ENCODE data around the gene EFL1.
"Not testable (repeated sequence)": the region's sequence is repeated elsewhere in the genome, so short reads cannot be mapped to it uniquely, and the experiment has no call there.

The EFL1 gene

DNA sequence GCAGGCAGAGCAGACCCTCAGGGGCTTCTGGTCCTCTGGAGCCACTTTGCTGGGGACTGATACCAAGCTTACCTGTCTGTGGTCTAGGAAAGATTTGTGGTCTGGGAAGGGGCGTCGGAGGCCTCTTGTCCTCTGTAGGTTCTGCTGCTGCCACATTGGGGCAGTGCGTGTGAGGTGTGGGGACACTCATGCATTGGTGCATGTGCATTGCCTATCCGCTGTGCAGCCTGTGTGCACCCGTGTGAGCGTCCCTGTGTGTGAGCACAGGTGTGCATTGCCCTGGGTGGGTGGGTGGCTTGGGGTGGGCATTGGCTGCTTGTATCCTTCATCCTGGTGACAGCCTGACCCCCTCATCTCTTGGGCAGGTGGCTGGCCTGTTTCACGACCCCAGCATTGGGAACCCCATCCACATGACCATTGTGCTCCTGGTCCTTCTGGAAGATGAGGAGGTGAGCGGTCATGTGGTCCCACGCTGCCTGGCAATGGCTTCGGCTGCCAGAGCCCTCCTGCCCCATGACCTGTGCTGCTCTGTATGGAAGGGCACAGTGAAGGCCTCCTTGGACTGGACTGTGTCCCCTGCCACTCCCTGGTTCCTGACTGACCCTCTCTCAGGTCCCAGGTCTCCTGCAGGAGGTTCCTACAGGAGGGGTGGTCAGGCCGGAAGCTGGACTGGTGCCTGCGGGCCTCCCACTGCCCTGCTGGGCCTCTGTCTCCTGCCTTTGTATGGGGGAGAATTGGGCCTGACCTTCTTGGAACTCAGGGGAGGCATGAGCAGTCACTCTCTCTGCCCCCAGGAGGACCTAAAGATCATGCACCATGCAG is 41.6 kb upstream of the EFL1 start:
- TF ChIP-seq, protein P1, sequence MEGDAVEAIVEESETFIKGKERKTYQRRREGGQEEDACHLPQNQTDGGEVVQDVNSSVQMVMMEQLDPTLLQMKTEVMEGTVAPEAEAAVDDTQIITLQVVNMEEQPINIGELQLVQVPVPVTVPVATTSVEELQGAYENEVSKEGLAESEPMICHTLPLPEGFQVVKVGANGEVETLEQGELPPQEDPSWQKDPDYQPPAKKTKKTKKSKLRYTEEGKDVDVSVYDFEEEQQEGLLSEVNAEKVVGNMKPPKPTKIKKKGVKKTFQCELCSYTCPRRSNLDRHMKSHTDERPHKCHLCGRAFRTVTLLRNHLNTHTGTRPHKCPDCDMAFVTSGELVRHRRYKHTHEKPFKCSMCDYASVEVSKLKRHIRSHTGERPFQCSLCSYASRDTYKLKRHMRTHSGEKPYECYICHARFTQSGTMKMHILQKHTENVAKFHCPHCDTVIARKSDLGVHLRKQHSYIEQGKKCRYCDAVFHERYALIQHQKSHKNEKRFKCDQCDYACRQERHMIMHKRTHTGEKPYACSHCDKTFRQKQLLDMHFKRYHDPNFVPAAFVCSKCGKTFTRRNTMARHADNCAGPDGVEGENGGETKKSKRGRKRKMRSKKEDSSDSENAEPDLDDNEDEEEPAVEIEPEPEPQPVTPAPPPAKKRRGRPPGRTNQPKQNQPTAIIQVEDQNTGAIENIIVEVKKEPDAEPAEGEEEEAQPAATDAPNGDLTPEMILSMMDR (IDR thresholded peaks at IDR 0.05; ENCODE audit: extremely low read depth, missing control alignments) = no peak
- DNase-seq (ENCODE audit: low spot score) = no peak

DNA sequence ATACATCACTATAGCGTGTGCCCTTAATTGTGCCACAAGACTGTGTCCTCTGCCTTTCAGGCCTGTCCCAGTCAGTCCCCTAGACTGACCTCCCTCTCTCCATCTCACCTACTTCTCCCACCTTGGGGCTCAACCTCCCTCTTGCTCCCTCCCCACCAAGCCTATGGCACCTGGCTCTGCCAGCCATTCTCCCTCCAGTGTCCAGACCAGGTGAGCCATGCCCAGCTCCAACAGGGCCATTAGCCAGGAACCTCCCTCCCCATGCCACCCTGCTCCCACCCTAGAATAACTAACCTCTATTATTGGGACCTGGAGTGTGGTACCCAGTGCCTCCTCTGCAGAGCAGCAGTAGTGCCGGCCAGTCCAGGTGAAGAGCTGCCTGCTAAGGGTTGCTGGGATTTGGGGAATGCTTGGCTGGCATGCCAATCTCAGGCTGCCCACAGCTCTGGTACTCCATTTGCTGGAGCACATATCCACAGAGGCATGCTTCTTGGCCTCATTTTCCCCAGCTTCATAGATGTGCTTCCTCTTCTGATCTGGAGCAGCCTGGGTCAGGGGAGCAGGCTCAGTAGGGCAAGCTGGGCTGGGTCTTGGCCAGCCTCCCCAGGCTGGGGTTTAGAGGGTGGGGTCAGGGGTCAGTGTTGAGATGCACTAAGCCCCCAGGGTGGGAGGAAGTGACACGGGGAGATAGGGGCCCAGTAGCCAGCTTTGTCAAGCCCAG is 38.9 kb upstream of the EFL1 start:
- TF ChIP-seq, protein P1 (IDR thresholded peaks at IDR 0.05; ENCODE audit: extremely low read depth, missing control alignments) = no peak
- no peak for DNase-seq (ENCODE audit: low spot score)

DNA sequence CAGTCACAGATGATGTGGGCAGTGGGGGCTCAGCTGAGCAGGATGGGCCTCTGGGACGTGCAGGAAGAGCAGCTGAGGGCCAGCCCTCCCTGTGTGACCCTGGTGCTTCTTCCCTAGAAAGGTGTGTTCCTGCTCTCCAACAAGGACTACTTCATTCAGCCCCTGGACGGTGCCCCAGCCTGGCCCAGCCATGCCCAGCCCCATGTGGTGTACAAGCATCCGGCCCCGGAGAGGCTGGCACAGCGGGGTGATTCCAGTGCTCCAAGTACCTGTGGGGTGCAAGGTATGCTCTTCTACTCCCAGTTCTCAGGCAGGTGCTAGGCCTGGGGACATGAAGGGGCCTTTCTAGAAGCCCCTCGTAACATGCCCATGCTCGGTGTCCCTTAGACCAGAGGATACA is 38.3 kb upstream of the EFL1 start:
- TF ChIP-seq, protein P1 (IDR thresholded peaks at IDR 0.05; ENCODE audit: extremely low read depth, missing control alignments) = no peak
- no peak for DNase-seq (ENCODE audit: low spot score)

DNA sequence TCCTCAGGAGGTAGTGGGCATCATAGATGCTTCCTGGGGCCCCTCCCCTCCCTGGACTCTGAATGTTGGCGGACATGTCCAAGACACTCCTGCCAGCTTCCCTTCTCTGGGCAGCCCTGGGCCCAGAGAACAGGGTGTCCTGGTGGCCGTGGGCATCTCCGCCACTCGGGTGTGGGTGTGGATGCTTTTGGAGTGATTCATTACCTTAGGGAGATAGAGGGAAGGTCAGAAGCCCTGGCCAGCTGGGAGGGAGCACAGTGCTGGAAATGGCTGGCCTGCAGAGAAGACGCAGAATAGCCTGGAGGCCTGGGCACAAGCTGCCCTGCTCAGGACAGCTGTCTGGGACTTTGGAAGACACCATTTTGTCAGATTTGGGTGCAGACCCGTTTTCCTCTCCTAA is 37.8 kb upstream of the EFL1 start:
- DNase-seq (ENCODE audit: low spot score) = not testable (repeated sequence)

DNA sequence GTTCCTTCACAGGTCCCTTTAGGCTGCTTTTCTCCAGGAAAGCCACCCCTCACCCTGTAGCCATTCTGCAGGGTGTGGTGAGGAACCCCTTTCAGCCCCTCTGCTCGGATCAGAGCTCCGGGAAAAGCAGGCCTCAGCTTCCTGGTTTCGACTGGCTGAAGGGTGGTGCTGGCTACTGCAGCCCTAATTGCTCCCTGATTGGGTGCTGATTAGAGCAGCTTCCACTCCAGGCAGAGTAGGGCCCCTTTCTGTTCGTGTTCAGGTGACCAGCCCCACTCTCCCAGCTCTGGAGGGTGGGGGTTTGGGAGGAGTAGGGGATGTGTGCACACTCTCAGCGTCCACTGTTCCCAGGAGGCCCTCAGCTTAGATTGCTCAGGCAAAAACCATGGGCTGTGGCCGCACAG is 37.0 kb upstream of the EFL1 start:
- DNase-seq (ENCODE audit: low spot score) = not testable (repeated sequence)

DNA sequence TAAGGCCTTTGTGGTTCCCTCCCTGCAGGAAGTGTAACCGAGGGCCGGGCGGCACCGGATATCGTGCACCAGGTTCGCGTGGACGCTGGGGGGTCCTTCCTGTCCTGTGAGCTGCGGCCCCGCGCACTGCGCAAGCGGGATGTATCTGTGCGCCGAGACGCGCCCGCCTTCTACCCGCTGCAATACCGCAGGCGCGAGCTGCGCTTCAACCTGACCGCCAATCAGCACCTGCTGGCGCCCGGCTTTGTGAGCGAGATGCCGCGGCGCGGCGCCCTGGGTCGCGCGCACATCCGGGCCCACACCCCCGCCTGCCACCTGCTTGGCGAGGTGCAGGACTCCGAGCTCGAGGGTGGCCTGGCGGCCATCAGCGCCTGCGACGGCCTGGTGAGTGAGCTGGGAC is 36.0 kb upstream of the EFL1 start:
- no peak for DNase-seq (ENCODE audit: low spot score)
- TF ChIP-seq, protein P1 (IDR thresholded peaks at IDR 0.05; ENCODE audit: extremely low read depth, missing control alignments) = no peak

DNA sequence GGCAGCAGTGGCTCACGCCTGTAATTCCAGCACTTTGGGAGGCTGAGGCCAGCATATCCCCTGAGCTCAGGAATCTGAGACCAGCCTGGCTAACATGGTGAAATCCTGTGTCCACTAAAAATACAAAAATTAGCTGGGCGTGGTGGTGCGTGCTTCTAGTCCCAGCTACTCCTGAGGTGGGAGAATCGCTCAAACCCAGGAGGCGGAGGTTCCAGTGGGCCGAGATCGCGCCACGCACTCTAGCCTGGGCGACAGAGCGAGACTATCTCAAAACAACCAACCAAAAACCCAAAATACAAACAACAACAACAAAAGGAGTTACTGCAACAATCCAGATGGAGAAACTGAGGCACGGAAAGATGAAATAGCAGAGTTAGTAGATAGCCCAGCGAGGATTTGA is 35.5 kb upstream of the EFL1 start:
- TF ChIP-seq, protein P1 (IDR thresholded peaks at IDR 0.05; ENCODE audit: extremely low read depth, missing control alignments) = no peak
- no peak for DNase-seq (ENCODE audit: low spot score)

DNA sequence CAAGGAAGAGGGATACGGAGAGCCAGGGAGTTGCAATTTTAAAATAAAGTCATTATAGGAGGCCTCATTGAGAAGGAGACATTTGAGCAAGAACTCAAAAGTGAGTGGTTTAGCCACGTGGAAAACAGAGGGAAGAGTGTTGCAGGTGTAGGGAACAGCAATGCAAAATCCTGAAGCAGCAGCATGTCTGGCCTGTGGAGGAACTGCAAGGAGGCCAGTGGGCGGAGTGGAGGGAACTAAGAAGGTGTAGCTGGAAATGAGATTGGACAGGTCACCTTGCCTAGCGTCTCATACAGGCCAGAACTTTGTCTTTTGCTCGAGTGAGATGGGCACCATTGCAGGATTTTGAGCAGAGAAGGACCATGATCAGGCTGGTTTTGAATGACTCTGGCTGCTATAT is 35.0 kb upstream of the EFL1 start:
- TF ChIP-seq, protein P1 (IDR thresholded peaks at IDR 0.05; ENCODE audit: extremely low read depth, missing control alignments) = no peak
- no peak for DNase-seq (ENCODE audit: low spot score)

Data from GM20000 (cell line).